GM12891 (cell line): ENCODE results near the gene LIPC.
A peak's percentile ranks its signal among the peaks of the same experiment; 100 is the strongest.

Experiments
- DNase-seq: peaks from one replicate; pipeline ENCODE4 v3.0.0; 2011; ENCODE audit warnings: low spot score; ENCODE audit not compliant: insufficient read length
- FAIRE-seq: peaks from 2 replicates; lab custom pipeline; 2011; peaks lifted over from hg19 to GRCh38; lab: Jason Lieb, UNC
- PAX5 ChIP-seq: IDR thresholded peaks from 2 replicates; pipeline ENCODE4 v1.6.1; 2011; ENCODE audit warnings: low read length, moderate library complexity, mild to moderate bottlenecking; ENCODE audit not compliant: insufficient read depth, severe bottlenecking
- POLR2A ChIP-seq: IDR thresholded peaks from 2 replicates; pipeline ENCODE4 v1.6.1; 2011; ENCODE audit warnings: low read depth, low read length, control low read depth
- POLR2AphosphoS5 ChIP-seq: IDR thresholded peaks from 2 replicates; pipeline ENCODE4 v1.6.1; 2011; ENCODE audit warnings: low read depth, low read length, control low read depth
- POU2F2 ChIP-seq: IDR thresholded peaks from 2 replicates; pipeline ENCODE4 v1.6.1; 2011; ENCODE audit warnings: low read depth, mild to moderate bottlenecking, control low read depth, low read length, moderate library complexity
- SPI1 ChIP-seq: IDR thresholded peaks from 2 replicates; pipeline ENCODE4 v1.6.1; 2011; ENCODE audit warnings: low read depth, low read length, control low read depth
- TAF1 ChIP-seq: IDR thresholded peaks from 2 replicates; pipeline ENCODE4 v1.6.1; 2011; ENCODE audit warnings: low read depth, low read length, control low read depth

The LIPC gene

GRCh38 chr15:58469432-58470353, 37.9 kb downstream of the LIPC start:
- DNase-seq, result no peak
- TF ChIP-seq POU2F2 (no peak), POLR2A (no peak), TAF1 (no peak), SPI1 (no peak), PAX5 (no peak), POLR2AphosphoS5 (no peak)
- no peak for FAIRE-seq

GRCh38 chr15:58471348-58471747, 39.6 kb downstream of the LIPC start:
- TF ChIP-seq SPI1 (no peak), TAF1 (no peak), POLR2A (no peak)
- FAIRE-seq, result no peak
- DNase-seq, result no peak

GRCh38 chr15:58472221-58472620, 40.4 kb downstream of the LIPC start:
- DNase-seq (no peak), FAIRE-seq (no peak)
- TF ChIP-seq POLR2A, result no peak
- TF ChIP-seq POLR2AphosphoS5, result no peak
- TF ChIP-seq PAX5, result no peak
- no peak for TF ChIP-seq POU2F2
- no peak for TF ChIP-seq SPI1
- no peak for TF ChIP-seq TAF1

GRCh38 chr15:58472821-58473581, 41.2 kb downstream of the LIPC start:
- TF ChIP-seq POLR2AphosphoS5, result peak; percentile 52; the same call in 1 of the 2 replicates
- no peak for TF ChIP-seq POU2F2
- TF ChIP-seq POLR2A, result no peak; the same call in 1 of the 2 replicates
- TF ChIP-seq TAF1, result no peak
- TF ChIP-seq PAX5, result no peak
- TF ChIP-seq SPI1, result peak; percentile 35; the same call in 1 of the 2 replicates

GRCh38 chr15:58473724-58474123, 41.9 kb downstream of the LIPC start:
- FAIRE-seq (peak; percentile 72), DNase-seq (no peak)
- TF ChIP-seq TAF1, result no peak
- no peak for TF ChIP-seq PAX5
- TF ChIP-seq POLR2AphosphoS5, result no peak
- no peak for TF ChIP-seq SPI1
- no peak for TF ChIP-seq POLR2A
- no peak for TF ChIP-seq POU2F2

More at GRCh38 chr15:58472821-58473581, 41.2 kb downstream of the LIPC start:
- FAIRE-seq (peak; percentile 83), DNase-seq (no peak)

GRCh38 chr15:58474741-58475323, 43.0 kb downstream of the LIPC start:
- DNase-seq, result no peak
- FAIRE-seq, result no peak
- TF ChIP-seq POLR2AphosphoS5 (no peak), SPI1 (no peak), PAX5 (no peak), TAF1 (no peak), POU2F2 (no peak), POLR2A (no peak)

GRCh38 chr15:58475573-58476524, 44.1 kb downstream of the LIPC start:
- TF ChIP-seq SPI1 (no peak), PAX5 (no peak), POLR2A (no peak), POU2F2 (no peak), TAF1 (no peak), POLR2AphosphoS5 (no peak)
- DNase-seq, result no peak
- no peak for FAIRE-seq

GRCh38 chr15:58476525-58477162, 44.9 kb downstream of the LIPC start:
- DNase-seq, result no peak
- TF ChIP-seq TAF1, result no peak
- TF ChIP-seq POLR2AphosphoS5, result no peak
- no peak for TF ChIP-seq POU2F2
- TF ChIP-seq PAX5, result no peak
- TF ChIP-seq POLR2A, result no peak
- no peak for TF ChIP-seq SPI1
- FAIRE-seq, result no peak
